Measurements from ENCODE around the gene CYP3A7. TPM values are rescaled to one million over a fixed set of nuclear protein-coding genes. Genes with fewer than 3 reads are reported as not detected.
A peak's percentile ranks its signal among the peaks of the same experiment; 100 is the strongest.

Gene CYP3A7
- total and polyA plus RNA-seq, 9 of the 15 experiments (the other 6 are each of a cell fraction or from before 2014, with no cell fraction given): 0.20 TPM; not detected in 8

DNA sequence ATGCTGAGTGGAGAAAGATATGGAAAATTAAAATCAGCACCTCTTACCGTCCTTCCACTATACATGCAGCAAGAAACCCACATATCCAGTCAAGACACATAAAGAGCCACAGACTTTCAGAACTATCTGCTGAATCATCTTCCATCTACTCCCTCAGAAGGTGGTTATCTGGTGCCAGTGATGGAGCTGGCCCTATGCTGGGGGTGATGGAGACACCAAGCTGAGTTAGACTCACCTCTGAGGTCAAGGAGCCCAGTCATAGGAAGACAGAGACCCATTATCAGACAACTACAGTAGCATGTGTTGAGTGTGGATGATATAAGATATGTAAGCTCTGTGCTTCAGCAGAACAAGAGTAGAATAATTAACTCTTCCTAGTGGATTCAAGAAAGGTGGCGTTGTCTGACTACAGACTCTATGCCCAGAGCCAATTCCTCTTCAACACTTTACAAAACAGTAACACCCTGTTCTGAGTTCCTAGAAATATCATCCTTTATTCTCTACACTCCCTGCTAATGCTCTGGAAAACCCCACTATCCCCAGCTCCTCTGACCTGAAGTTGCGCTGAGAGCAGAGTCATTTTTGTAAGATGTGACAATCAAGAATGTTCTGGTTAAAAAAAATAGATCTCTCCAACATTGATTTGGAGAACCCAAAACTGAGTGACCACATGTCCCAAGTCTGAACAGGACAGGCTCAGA is 69.5 kb downstream of the CYP3A7 start (continued):
- TF ChIP-seq JUN (IDR thresholded peaks at IDR 0.05; ENCODE audit: borderline replicate concordance, low read depth, low read length) (peak; percentile 51; the same call in 1 of the 2 replicates), JUN (CRISPR knock-in tag; IDR thresholded peaks at IDR 0.05; ENCODE audit: borderline replicate concordance) (no peak; the same call in 1 of the 2 replicates), ZNF124 (CRISPR knock-in tag; IDR thresholded peaks at IDR 0.05) (no peak), ZKSCAN3 (CRISPR knock-in tag; IDR thresholded peaks at IDR 0.05) (no peak), USF2 (CRISPR knock-in tag; IDR thresholded peaks at IDR 0.05) (no peak), ZNF316 (IDR thresholded peaks at IDR 0.05) (peak; percentile 99), ATF3 (IDR thresholded peaks at IDR 0.05) (peak; percentile 85), ATF3 (CRISPR knock-in tag; conservative IDR thresholded peaks at IDR 0.05) (peak; percentile 39; the same call in 1 of the 2 replicates), ZNF449 (CRISPR knock-in tag; IDR thresholded peaks at IDR 0.05) (no peak; the same call in 1 of the 2 replicates), JUNB (CRISPR knock-in tag; conservative IDR thresholded peaks at IDR 0.05) (no peak), RFX5 (IDR thresholded peaks at IDR 0.05; ENCODE audit: low read depth, low read length) (no peak), TSC22D4 (tag; IDR thresholded peaks at IDR 0.05) (no peak), ZNF354B (CRISPR knock-in tag; IDR thresholded peaks at IDR 0.05) (no peak), HDAC1 (IDR thresholded peaks at IDR 0.05) (peak; percentile 94 to 97; a peak in 3 of 4 replicates), BRD4 (IDR thresholded peaks at IDR 0.05) (no peak), ZNF639 (CRISPR knock-in tag; conservative IDR thresholded peaks at IDR 0.05 in 1 of 2, IDR thresholded peaks at IDR 0.05 in 1 of 2) (peak in 1 of 2 experiments; percentile 76; a peak in 1 of 4 replicates)
- TF ChIP-seq, protein P1, sequence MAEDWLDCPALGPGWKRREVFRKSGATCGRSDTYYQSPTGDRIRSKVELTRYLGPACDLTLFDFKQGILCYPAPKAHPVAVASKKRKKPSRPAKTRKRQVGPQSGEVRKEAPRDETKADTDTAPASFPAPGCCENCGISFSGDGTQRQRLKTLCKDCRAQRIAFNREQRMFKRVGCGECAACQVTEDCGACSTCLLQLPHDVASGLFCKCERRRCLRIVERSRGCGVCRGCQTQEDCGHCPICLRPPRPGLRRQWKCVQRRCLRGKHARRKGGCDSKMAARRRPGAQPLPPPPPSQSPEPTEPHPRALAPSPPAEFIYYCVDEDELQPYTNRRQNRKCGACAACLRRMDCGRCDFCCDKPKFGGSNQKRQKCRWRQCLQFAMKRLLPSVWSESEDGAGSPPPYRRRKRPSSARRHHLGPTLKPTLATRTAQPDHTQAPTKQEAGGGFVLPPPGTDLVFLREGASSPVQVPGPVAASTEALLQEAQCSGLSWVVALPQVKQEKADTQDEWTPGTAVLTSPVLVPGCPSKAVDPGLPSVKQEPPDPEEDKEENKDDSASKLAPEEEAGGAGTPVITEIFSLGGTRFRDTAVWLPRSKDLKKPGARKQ (CRISPR knock-in tag; IDR thresholded peaks at IDR 0.05): no peak
